NCI-H146 treated with DMSO at 0.1 percent for 48 hours (cell line): Measurements from ENCODE around the gene PAQR5.

ENCODE experiments used
- DNase-seq: peaks from one replicate; lab custom pipeline; 2025; ENCODE audit not compliant: unreplicated experiment; lab: John Stamatoyannopoulos, UW

PAQR5 gene

DNA sequence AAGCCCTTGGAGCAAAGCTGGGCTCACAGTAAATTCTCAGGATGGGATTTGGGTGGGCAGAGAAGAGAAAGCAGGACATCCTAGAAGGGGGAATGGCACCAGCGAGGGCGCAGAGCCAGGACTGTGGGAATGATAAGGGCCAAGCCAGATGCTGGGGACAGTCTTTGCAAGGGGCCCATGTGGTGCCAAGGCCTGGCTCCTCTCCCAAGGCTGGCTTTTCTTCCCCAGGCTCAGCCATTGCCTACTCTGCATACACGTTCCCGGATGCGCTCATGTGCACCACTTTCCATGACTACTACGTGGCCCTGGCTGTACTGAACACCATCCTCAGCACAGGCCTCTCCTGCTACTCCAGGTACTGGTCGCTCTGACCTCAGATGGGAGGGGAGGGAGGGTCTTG, 90.7 kb downstream of the PAQR5 start:
- DNase-seq = no peak

GRCh38 chr15:69390575-69390974, 91.9 kb downstream of the PAQR5 start:
- DNase-seq = no peak

DNA sequence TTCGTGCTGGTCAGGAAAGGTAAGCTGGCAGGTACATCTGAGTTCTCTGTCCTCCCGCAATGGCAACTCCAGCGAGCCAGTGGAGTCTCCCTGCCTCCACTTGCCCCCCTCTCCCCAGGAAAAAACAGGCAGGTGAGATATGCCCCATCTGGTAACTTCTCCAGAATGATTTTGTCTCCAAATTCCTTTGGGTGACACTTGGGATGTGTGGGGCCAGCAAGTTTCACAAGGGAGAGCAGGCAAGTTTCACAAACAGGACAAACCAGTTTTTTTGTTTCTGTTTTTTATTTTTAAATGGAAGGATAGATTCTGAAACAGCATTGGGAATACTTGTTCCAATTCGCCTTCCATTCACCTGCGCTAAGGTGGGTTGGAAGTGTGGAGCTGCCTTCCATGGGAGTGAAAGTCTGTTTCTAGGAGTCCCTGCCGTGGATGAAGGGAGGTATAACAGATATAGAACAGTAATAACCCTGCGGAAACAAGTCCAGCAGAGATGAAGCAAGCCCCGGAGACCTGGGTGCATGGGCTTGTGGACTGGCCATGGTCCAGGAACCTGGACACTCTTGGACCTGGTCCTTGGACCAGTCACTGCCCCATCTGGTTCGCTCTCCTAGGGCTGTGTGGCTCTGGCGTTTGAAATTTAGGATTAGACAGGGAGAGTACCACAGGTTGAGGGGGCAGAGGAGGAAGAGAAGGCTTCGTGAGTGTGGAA, 92.5 kb downstream of the PAQR5 start:
- no peak for DNase-seq

DNA sequence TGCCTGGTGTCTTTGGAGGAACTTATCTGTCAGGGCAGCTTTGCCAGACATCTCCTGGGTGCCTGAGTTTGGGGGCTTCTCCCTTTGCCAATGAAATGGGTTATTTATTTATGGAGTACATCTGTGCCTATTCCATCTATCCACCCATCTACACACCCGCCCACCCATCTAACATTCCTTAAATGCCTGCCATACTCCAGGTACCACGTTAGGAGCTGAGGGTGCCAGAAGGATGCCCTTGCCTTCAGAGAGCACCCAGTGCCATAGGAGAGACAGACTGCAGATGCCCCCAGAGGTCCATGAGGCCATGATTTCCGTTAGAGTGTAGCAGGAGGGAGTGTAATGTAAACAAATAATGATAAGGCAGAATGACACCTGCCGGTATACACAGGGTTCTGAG, 93.6 kb downstream of the PAQR5 start:
- DNase-seq = no peak

DNA sequence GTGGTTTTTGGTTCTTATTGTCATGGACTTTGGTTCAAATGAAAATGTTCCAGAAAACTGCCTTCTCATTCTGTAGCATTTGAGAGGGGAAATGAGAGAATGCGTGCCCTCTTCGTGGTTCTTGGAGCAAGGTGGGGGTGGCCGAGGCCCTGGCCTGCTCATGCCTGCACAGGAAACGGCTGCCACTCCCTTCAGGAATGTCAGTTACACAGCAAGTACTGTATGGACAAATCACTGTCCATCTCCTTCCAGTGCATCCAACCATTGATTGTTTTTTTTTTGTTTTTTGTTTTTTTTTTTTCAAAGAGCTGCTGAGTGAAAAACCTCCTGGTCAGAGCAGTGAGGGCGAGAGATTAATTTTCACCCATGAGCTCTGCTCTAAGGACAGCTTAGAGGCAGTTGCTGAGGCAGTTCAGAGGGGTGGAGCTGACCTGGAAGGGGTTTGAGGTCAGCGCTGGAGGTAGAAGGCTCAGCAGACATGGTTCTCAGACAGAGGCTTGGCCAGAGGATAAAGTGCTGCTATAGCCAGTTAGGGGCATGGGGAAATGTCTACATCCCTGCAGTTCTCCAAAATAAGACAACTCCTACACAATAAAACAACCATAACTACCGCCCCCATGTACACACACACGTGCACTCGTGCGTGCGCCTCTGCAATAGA, 95.2 kb downstream of the PAQR5 start:
- no peak for DNase-seq

DNA sequence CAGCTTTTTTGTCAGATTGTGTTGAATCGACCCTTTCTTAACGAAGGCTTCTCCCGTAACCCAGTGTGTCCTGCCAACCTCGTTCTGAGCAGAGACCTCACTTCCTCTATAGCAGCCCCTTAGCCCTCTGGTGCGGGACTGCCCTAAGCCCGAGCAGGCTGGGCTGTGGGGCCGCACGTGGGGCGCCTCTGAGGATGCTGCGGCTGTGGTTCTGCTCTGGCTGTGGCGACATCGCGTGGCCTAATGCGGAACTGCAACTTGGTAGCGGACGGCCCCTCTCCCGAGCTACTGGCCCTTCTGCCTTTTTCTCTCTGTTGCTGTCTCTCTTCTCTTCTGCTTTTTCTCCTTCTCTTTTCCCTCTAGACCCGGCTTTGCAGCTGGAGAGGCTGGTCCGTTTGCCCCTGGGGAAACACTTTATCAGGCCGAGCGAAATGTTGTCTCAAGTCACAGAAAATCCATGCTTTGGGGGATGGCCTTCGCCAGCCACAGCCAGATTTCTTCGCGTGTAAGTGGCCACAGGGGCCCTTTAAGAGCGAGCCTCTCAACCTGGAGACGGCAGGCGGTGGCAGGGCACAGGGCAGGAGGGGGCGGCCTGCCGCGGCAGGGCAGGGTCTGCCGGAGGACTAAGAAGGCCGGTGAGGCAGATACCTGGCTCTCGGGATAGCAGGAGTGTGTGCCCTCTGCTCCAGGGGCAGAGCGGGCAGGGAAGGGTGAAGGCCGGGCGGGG, 96.0 kb downstream of the PAQR5 start:
- peak; percentile 4 for DNase-seq

DNA sequence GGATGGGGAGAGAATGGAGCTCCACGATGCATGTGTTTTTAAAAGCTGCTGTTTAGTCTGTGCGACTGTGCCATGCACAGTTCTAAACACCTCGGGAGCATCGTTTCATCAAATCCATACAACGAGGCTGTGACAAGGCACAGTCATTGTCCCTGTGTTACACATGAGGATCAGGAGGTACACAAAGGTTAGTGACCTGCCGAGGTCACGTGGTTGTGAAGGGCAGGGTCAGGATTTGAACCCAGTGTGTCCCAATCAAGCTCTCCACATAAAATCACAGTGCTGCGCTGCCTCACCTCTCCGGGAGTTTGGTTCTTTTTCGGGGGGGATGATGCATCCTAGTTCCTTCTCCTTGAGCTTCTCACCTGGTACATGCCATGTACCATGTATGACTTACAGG, 96.7 kb downstream of the PAQR5 start:
- DNase-seq = no peak

DNA sequence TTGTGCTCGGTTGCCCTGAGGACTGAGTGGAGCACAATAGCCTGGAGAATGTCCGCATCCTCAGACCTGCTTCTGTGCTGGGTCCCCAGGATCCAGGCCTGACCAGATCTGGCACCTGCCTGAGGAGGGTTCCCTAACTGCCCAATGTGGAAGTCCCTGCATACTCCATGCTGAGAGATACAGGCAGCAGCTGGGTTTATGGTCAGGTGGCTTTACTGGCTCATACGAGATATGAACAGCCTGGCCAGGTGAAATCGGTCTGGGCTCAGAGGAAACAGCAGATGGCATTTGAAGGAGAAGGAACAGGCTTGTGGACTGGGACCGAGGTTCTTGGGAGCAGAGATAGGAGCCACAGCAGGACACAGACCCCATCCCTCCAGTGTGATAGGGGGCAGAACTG, 97.3 kb downstream of the PAQR5 start:
- DNase-seq = no peak

DNA sequence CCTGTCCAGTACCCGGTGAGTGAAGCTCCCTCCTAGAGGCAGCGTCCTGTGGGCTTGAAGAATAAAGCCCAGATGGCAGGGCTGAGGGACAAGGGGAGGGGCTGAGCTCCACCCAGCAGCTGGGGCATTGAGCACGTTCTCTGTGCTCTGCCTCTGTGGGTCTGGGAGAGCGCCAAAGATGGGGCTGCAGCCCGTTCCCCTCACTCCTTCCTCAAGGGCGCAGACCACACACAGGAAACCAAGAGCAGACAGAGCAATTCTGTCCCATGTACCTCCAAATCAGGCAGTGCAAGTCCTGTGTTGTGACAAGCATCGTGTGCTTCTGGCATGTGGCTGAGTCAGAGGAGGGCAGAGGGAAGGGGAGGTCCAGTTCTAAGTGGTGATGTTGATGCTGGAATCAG, 99.8 kb downstream of the PAQR5 start:
- no peak for DNase-seq

GRCh38 chr15:69400850-69401249, 102.1 kb downstream of the PAQR5 start:
- no peak for DNase-seq

- no peak for DNase-seq
Measured at GRCh38 chr15:69402816-69403215, 104.1 kb downstream of the PAQR5 start.

GRCh38 chr15:69403594-69403993, 104.9 kb downstream of the PAQR5 start:
- DNase-seq = no peak

- no peak for DNase-seq
Measured at GRCh38 chr15:69405110-69405509, 106.4 kb downstream of the PAQR5 start.

GRCh38 chr15:69407719-69408400, 109.1 kb downstream of the PAQR5 start:
- DNase-seq = no peak

- no peak for DNase-seq
Measured at GRCh38 chr15:69408841-69409240, 110.1 kb downstream of the PAQR5 start.

GRCh38 chr15:69410248-69410874, 111.6 kb downstream of the PAQR5 start:
- DNase-seq = no peak

DNA sequence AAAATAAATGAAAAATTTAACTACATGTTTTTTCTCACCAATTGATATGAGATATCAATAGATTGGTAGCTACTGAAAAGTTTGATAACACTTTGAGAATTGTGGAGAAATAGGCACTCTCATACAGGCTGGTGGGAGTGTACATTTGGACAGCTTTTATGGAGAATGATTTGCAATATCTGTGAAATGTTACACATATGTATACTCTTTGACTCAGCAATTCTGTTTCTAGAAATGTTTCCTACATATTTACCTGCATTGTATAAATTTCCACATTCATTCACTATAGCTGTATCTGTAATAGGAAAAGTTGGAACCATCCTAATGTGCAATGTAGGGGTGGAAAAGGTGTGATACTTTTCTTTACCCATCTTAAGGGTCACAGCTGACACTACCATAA, 113.6 kb downstream of the PAQR5 start:
- no peak for DNase-seq

DNA sequence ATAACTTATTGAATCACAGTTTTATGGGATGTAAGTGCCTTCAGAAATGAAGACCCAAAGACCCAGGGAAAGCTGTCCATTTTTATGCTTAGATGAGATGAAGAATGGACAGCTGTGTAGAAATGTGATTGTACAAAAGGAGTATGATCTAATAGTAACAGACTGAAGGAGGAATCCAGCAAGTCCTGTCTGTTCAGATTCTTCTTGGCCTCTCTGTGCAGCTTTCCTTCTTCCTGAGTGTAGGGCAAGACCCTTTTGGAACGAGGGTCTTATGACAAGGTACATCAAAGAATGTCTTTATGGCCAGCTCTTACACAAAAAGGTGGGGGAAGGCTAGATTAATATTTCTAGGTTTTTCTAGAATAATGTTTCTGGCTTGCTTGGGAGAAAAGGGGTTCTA, 114.0 kb downstream of the PAQR5 start:
- DNase-seq = no peak

DNA sequence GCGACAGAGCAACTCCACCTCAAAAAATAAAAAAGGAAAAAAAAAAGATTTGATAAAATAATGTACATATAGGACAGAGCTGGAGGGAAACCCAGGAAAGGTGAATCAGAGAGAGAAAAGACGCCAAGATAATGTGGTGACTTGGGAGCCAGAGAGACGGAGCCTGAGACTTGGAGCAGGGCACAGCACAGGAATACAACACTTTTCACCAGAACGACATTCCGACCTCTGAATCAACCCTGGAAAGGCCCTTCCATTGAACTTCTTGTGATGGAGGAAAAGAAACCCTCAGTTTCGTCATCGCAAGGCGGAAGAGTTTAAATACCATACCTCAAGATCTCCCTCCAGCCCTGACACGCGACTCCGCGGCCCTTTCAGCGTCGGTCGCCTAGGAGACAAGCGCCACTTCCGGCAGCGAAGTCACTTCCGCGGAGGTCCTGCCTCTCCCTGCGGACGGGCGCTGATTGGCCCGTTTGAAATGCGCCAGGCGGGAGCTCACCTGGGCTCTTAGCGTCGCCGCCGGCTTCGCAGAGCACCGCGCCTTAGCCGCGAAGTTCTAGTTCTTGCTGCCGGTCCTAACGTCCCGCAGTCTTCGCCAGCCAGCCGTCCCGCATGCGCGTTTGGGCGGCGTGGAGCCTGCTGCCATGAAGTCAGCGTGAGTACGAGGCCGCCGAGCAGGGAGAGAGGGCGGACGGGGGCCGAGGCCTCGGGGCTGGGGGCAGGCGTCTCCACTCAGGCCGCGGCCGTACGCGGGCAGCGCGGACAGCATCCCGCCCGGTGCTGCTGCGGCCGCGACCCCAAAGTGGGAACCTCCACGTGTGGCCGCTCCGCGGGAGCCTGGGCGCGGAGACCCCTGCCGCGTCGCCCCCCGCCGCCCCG, 115.3 kb downstream of the PAQR5 start, which contains the start of gene KIF23:
Gene KIF23 (plus strand): TSS at position 528 of the 879 bp plus-strand sequence. CDS start 117 bp downstream, at position 645.
- DNase-seq = peak; percentile 70

- no peak for DNase-seq
Measured at GRCh38 chr15:69414701-69415167, 116.0 kb downstream of the PAQR5 start.
